ENCODE data around the gene CRADD. TPM values are rescaled to one million over a fixed set of nuclear protein-coding genes. Genes with fewer than 3 reads are reported as not detected.

CRADD gene
- total and polyA plus RNA-seq, 2 donors (not counting 1 experiment from before 2014, with no cell fraction given) = 5.8 to 15.1 TPM

DNA sequence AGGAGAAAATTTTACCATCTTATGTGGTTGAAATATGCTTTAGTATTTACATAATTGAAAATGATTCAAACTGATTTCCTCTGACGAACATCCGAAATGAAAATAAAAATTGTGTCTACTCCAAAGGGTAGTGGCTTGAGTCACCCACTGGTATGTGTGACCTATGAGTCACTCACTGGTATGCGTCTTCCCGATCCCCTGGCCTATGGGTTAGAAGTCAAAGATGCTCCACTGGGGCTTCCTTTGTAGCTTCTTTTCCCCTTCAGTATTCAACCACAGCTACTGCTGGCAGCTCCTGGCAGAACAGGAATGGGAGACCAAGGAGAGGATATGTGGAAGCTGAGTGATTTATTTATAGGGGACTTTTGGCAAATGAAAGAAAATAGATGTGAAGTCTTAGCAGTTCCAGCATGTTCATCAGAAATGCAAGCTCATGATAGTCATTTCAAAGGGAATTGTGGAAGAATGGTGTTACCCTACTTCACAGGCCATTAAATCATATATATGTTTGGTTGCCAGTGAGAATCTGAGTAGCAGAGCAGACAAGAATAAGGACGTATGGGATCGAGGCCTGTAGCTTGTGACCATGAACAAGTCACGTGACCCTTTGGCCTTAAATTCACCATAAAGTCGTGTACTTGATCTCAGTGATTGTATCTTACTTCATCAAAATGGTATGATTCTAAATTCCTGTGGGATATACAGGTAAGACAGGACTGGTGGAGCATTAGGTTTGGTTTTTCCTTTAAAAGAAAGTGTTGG is 108.3 kb downstream of the CRADD start:
- Mint-ChIP-seq H3K27me3 (no peaks in the 10 kb centered on the region), H3K4me3 (no peak overlapping the region), H3K27ac (peak overlapping the region; percentile 47), H3K4me1 (peaks cover 23% of the 10 kb centered on the region), H3K9me3 (ENCODE audit: insufficient read depth) (peaks cover 3% of the 10 kb centered on the region)
- DNase-seq = no peak
- intact Hi-C loops (cut with micrococcal nuclease) = no loop called here
- H3K4me2 ChIP-seq (replicated peaks; ENCODE audit: low read depth, low read length, poor library complexity, severe bottlenecking) = no peak overlapping the region
- H3K36me3 ChIP-seq (replicated peaks in 1 of 2; ENCODE audit: control extremely low read depth in 1 of 2, control insufficient read depth in 1 of 2, extremely low read depth in 1 of 2, insufficient read depth in 2 of 2, low read length in 1 of 2) = no peaks in the 10 kb centered on the region
- H3K9me3 ChIP-seq (ENCODE audit: control extremely low read depth in 1 of 3, control insufficient read depth in 2 of 3, insufficient read depth in 1 of 3, low read length in 2 of 3) = no peaks in the 10 kb centered on the region
- 89% methylated on average over 4 of the region's 8 CpGs for WGBS (ENCODE audit: insufficient coverage)
- H3K9ac ChIP-seq (ENCODE audit: low read length) = no peak overlapping the region
- TF ChIP-seq, protein P1, sequence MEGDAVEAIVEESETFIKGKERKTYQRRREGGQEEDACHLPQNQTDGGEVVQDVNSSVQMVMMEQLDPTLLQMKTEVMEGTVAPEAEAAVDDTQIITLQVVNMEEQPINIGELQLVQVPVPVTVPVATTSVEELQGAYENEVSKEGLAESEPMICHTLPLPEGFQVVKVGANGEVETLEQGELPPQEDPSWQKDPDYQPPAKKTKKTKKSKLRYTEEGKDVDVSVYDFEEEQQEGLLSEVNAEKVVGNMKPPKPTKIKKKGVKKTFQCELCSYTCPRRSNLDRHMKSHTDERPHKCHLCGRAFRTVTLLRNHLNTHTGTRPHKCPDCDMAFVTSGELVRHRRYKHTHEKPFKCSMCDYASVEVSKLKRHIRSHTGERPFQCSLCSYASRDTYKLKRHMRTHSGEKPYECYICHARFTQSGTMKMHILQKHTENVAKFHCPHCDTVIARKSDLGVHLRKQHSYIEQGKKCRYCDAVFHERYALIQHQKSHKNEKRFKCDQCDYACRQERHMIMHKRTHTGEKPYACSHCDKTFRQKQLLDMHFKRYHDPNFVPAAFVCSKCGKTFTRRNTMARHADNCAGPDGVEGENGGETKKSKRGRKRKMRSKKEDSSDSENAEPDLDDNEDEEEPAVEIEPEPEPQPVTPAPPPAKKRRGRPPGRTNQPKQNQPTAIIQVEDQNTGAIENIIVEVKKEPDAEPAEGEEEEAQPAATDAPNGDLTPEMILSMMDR (IDR thresholded peaks at IDR 0.05) = no peak
- TF ChIP-seq EZH2 (IDR thresholded peaks at IDR 0.05; ENCODE audit: borderline replicate concordance, insufficient read depth, low read depth, low read length, poor library complexity, severe bottlenecking) = no peak
- no peaks in the 10 kb centered on the region for H3K79me2 ChIP-seq (ENCODE audit: control insufficient read depth, insufficient read depth, low read length)
- peak; percentile 53 for ATAC-seq (ENCODE audit: low read depth)
- ChIA-PET POLR2A (no interaction called here), CTCF (interaction anchor here (1.6 kb wide), 1 partner anchor 317 kb away, joined by 4 read pairs; no protein-coding TSS in a partner anchor)
- H4K20me1 ChIP-seq (ENCODE audit: control insufficient read depth, insufficient read depth, low read length, poor library complexity, severe bottlenecking) = no peaks in the 10 kb centered on the region
- H3K27ac ChIP-seq (ENCODE audit: low read length in 2 of 2) = no peak overlapping the region
- H3K27me3 ChIP-seq (replicated peaks in 1 of 4; ENCODE audit: control extremely low read depth in 1 of 4, control insufficient read depth in 3 of 4, insufficient read depth in 4 of 4, low read length in 3 of 4) = no peaks in the 10 kb centered on the region
- no peak overlapping the region for H2AFZ ChIP-seq (ENCODE audit: insufficient read depth, low read depth, low read length, poor library complexity, severe bottlenecking)
- H3K4me1 ChIP-seq (ENCODE audit: control insufficient read depth in 2 of 2, insufficient read depth in 2 of 2, low read length in 2 of 2) = no peaks in the 10 kb centered on the region
- H3K4me3 ChIP-seq (ENCODE audit: control extremely low read depth in 1 of 5, extremely low read depth in 1 of 5, insufficient read depth in 1 of 5, low read depth in 2 of 5, low read length in 4 of 5) = no peak overlapping the region

DNA sequence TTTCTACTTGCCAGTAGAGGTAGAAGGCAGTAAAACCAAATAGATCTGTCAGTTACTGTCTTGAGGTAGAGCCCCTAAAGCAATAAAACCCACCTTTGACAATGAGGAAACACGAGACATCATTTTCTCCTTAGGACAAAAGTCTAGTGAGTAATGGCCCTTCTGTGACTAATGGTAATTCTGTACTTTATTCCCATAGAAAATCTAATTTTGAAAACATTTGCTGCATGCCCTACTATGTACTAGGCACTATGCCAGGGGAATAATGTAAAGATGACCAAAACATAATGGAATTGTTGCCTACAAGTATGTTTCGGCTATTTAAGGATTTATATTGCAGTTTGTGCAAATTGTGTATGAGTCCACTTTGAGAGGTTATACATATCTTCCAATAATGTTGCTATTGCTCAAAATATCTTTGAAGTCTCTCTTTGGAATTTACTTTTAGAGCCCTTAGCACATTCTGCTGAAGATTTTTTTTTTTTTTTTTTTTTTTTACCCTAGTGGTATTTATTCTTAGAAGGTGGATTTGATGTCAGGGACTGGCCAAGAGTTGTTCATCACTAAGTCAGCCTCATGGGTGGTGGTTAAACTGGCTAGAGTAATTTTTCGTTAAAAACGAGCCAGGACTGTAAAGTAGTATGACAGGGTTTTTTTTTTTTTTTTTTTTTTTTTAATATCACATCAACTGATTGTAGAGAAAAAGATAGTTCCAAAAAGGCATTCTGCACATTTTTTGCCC is 109.7 kb downstream of the CRADD start:
- intact Hi-C loops (cut with micrococcal nuclease) = no loop called here
- CTCF ChIA-PET = no interaction called here

More for the DNA sequence above, 109.7 kb downstream of the CRADD start:
- Mint-ChIP-seq H3K27ac (no peak overlapping the region), H3K4me3 (no peak overlapping the region), H3K27me3 (no peaks in the 10 kb centered on the region), H3K4me1 (peaks cover 23% of the 10 kb centered on the region), H3K9me3 (ENCODE audit: insufficient read depth) (peaks cover 3% of the 10 kb centered on the region)
- H3K9me3 ChIP-seq (ENCODE audit: control extremely low read depth in 1 of 3, control insufficient read depth in 2 of 3, insufficient read depth in 1 of 3, low read length in 2 of 3) = no peaks in the 10 kb centered on the region
- H3K79me2 ChIP-seq (ENCODE audit: control insufficient read depth, insufficient read depth, low read length) = no peaks in the 10 kb centered on the region
- H3K27ac ChIP-seq (ENCODE audit: low read length in 2 of 2) = no peak overlapping the region
- H3K36me3 ChIP-seq (replicated peaks in 1 of 2; ENCODE audit: control extremely low read depth in 1 of 2, control insufficient read depth in 1 of 2, extremely low read depth in 1 of 2, insufficient read depth in 2 of 2, low read length in 1 of 2) = no peaks in the 10 kb centered on the region
- no peak overlapping the region for H3K4me3 ChIP-seq (ENCODE audit: control extremely low read depth in 1 of 5, extremely low read depth in 1 of 5, insufficient read depth in 1 of 5, low read depth in 2 of 5, low read length in 4 of 5)
- H3K4me1 ChIP-seq (ENCODE audit: control insufficient read depth in 2 of 2, insufficient read depth in 2 of 2, low read length in 2 of 2) = no peaks in the 10 kb centered on the region
- DNase-seq (no peak), ATAC-seq (ENCODE audit: low read depth) (no peak)
- POLR2A ChIA-PET = interaction anchor here (0.5 kb wide), 1 partner anchor 62 kb away, joined by 4 read pairs; no protein-coding TSS in a partner anchor
- H2AFZ ChIP-seq (ENCODE audit: insufficient read depth, low read depth, low read length, poor library complexity, severe bottlenecking) = no peak overlapping the region
- H4K20me1 ChIP-seq (ENCODE audit: control insufficient read depth, insufficient read depth, low read length, poor library complexity, severe bottlenecking) = no peaks in the 10 kb centered on the region
- no CpG with 5 or more reads among the region's 4 CpGs for WGBS (ENCODE audit: insufficient coverage)
- H3K27me3 ChIP-seq (replicated peaks in 1 of 4; ENCODE audit: control extremely low read depth in 1 of 4, control insufficient read depth in 3 of 4, insufficient read depth in 4 of 4, low read length in 3 of 4) = no peaks in the 10 kb centered on the region
- no peak for TF ChIP-seq EZH2 (IDR thresholded peaks at IDR 0.05; ENCODE audit: borderline replicate concordance, insufficient read depth, low read depth, low read length, poor library complexity, severe bottlenecking)
- TF ChIP-seq, protein P1 (IDR thresholded peaks at IDR 0.05) = no peak
- H3K4me2 ChIP-seq (replicated peaks; ENCODE audit: low read depth, low read length, poor library complexity, severe bottlenecking) = no peak overlapping the region
- no peak overlapping the region for H3K9ac ChIP-seq (ENCODE audit: low read length)
